Transverse colon (tissue), 4 donors: ENCODE results near the gene HNF1B. TPM values are rescaled to one million over a fixed set of nuclear protein-coding genes. Genes with fewer than 3 reads are reported as not detected.
A peak's percentile ranks its signal among the peaks of the same experiment; 100 is the strongest.

Source experiments
- DNase-seq: peaks from one replicate; pipeline ENCODE4 v3.0.0-alpha.2; 2019
- H3K27ac ChIP-seq, 4 donors: fragments of 200-600 bp; sonication (generic); 2 replicates each; pipeline ENCODE4 v1.5.1; 2016 to 2018; ENCODE audit warnings: inconsistent platforms in 4 of 4
- H3K27me3 ChIP-seq: fragments of 200-600 bp; sonication (generic); 2 replicates; pipeline ENCODE4 v1.5.1; 2017; ENCODE audit warnings: inconsistent platforms
- H3K36me3 ChIP-seq, 4 donors: fragments of 200-600 bp; sonication (generic); 2 replicates each; pipeline ENCODE4 v1.5.1; 2017 to 2019; ENCODE audit warnings: inconsistent platforms in 4 of 4
- H3K4me1 ChIP-seq, 4 donors: fragments of 200-600 bp; sonication (generic); 2 replicates each; pipeline ENCODE4 v1.5.1; 2017 to 2020; ENCODE audit warnings: inconsistent platforms in 4 of 4
- H3K4me3 ChIP-seq, 4 donors: fragments of 200-600 bp; sonication (generic); 1 replicate in 1 of 4; 2 replicates in 3 of 4; pipeline versions ENCODE4 v1.5.1 to v1.6.1; 2017 to 2019; ENCODE audit warnings: inconsistent platforms in 4 of 4
- H3K9me3 ChIP-seq, 2 donors: fragments of 200-600 bp; sonication (generic); 2 replicates each; pipeline ENCODE4 v1.5.1; 2017 to 2019; ENCODE audit warnings: inconsistent platforms in 2 of 2
- EP300 ChIP-seq: sonication (generic); formaldehyde crosslinking; IDR thresholded peaks from one replicate; pipeline ENCODE4 v1.6.1; 2017; ENCODE audit warnings: antibody characterized with exemption, low read depth
- POLR2A ChIP-seq: fragments of 450-650 bp; IDR thresholded peaks from one replicate; pipeline ENCODE4 v1.6.1; 2016; ENCODE audit warnings: antibody characterized with exemption, mild to moderate bottlenecking, moderate library complexity
- POLR2AphosphoS5 ChIP-seq, 3 donors: sonication (generic); formaldehyde crosslinking; IDR thresholded peaks; one replicate each; pipeline ENCODE4 v1.6.1; 2016; ENCODE audit warnings: antibody characterized with exemption in 3 of 3
- WGBS, 2 donors: methylation state at CpG; one replicate each; pipeline ENCODE4 v1.1.5; 2018; ENCODE audit warnings: low coverage in 1 of 2; 5-methylcytosine and 5-hydroxymethylcytosine counted together
- in situ Hi-C, 4 donors: fragments of 200-750 bp; cut with MboI; loops; one replicate each; pipeline versions ENCODE4 v1.15.0 to v1.15.1; 2017; ENCODE audit warnings: low sequenced_read_pairs in 3 of 4, low pct_ligation_motif_present in 1 of 4, low pct_unique_long_range_greater_than_20kb in 1 of 4
- intact Hi-C: fragments of 100-400 bp; cut with DNase I; formaldehyde crosslinking; loops from one replicate; pipeline ENCODE4 v1.15.1; 2023; ENCODE audit warnings: low total_unique reads
- total RNA-seq, 4 donors: library from RNA; depleted of rRNA; stranded (reverse); fragments of >200 nt; gene quantifications; one replicate each; pipeline ENCODE4 v1.1.0, GENCODE V29; 2016
- TF ChIP-seq, protein P1 (sequence below), 5 experiments: fragments of 200-600 bp in 3 of 5; fragments of 450-650 bp in 2 of 5; sonication (generic) in 3 of 5; IDR thresholded peaks; 1 replicate in 2 of 5; 2 replicates in 3 of 5; pipeline ENCODE4 v1.5.1; 2016 to 2017; ENCODE audit warnings: antibody characterized with exemption in 5 of 5, inconsistent platforms in 3 of 5, mild to moderate bottlenecking in 2 of 5, moderate library complexity in 1 of 5

HNF1B gene
- total RNA-seq, 4 donors from 2014 or later = 22.7 to 35.2 (median 24.9) TPM

DNA sequence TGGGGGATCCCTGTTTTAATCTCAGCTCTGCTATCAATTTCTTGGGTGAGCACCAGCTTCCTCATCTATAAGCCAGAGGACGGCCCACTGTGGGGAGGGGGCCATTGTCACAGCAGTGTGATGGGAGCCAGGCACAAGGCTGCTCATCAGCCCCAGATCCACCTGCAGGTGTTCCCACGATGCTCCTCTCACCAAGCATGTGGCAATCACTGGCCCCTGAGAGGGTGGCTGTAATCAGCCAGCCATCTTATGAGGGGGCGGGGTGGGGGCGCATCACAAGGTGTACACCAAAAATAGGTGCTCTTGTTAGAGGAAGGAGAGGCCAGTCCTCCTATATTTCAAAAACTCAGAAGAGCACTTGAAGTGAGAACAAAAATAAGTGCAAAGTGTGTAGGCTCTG lies 31.2 kb downstream of the HNF1B start:
- in situ Hi-C loops = no loop called here
- Histone ChIP-seq H3K27me3 (peaks cover 13% of the 10 kb centered on the region), H3K36me3 (no peaks in the 10 kb centered on the region), H3K4me1 (peaks cover 13 to 55% (median 38%) of the 10 kb centered on the region in 4 donors), H3K9me3 (no peaks in the 10 kb centered on the region), H3K27ac (peak overlapping the region in 1 of 4 donors; percentile 30), H3K4me3 (no peak overlapping the region)
- 33% methylated on average over 4 of the region's 4 CpGs; no CpG with 5 or more reads in 1 of the 2 donors for WGBS, 2 donors
- DNase-seq = no peak
- intact Hi-C loops = no loop called here
- TF ChIP-seq POLR2AphosphoS5 (IDR thresholded peaks at IDR 0.05) = no peak
- no peak for TF ChIP-seq EP300
- TF ChIP-seq, protein P1, sequence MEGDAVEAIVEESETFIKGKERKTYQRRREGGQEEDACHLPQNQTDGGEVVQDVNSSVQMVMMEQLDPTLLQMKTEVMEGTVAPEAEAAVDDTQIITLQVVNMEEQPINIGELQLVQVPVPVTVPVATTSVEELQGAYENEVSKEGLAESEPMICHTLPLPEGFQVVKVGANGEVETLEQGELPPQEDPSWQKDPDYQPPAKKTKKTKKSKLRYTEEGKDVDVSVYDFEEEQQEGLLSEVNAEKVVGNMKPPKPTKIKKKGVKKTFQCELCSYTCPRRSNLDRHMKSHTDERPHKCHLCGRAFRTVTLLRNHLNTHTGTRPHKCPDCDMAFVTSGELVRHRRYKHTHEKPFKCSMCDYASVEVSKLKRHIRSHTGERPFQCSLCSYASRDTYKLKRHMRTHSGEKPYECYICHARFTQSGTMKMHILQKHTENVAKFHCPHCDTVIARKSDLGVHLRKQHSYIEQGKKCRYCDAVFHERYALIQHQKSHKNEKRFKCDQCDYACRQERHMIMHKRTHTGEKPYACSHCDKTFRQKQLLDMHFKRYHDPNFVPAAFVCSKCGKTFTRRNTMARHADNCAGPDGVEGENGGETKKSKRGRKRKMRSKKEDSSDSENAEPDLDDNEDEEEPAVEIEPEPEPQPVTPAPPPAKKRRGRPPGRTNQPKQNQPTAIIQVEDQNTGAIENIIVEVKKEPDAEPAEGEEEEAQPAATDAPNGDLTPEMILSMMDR (IDR thresholded peaks at IDR 0.05) = no peak
- no peak for TF ChIP-seq POLR2A

DNA sequence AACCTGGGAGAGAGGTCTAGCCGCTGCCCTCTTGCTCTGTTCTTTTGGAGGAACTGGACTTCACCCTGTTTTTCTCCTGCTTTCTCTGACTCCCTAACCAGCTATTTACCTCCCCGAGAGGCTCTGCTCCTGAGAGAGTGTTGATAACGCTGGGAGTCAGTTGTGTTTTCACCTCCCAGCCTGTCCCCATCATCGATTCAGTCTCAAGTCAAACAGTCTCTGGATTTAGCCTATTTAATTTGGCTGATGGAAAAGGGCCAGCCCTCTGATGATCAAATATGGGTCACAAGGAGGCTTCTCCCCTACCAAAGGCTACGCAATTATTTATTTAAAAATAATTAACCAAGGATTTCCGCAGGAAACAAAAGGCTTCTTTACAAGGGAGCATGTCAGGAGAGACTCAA lies 31.8 kb downstream of the HNF1B start:
- peaks cover 10% of the 10 kb centered on the region for H3K27me3 ChIP-seq

DNA sequence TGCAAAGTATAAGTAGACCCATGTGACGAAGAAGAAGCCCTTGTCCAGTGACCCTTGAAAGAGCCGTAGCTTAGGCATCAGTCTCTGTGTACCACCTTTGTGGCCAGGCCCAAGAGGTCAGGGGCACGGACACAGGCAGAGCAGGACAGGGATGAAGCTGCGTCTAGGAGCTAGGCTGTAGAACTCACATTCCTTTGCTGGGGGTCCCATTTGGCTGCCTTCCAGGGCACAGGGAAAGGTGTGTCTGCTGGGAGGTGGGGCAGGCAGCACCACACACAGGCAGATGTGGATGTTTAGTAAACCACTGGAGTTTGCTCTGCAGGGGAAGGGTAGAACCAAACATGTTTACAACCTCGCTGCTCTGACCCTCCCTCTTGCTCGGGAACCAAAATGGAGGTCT lies 33.7 kb downstream of the HNF1B start:
- H3K4me3 ChIP-seq = no peak overlapping the region
- peaks cover 13 to 44% (median 26%) of the 10 kb centered on the region in 4 donors for H3K4me1 ChIP-seq
- H3K9me3 ChIP-seq = no peaks in the 10 kb centered on the region
- in situ Hi-C loops (no loop called here), intact Hi-C loops (no loop called here)
- WGBS, 2 donors = 81 to 82% methylated on average over 3 to 6 of the region's 6 CpGs
- peak overlapping the region; percentile 78 to 87 (median 86) for H3K27ac ChIP-seq
- TF ChIP-seq POLR2A = no peak
- TF ChIP-seq, protein P1 (IDR thresholded peaks at IDR 0.05) = no peak
- no peak for TF ChIP-seq POLR2AphosphoS5 (IDR thresholded peaks at IDR 0.05)
- TF ChIP-seq EP300 = no peak
- no peak for DNase-seq
- H3K36me3 ChIP-seq = no peaks in the 10 kb centered on the region
- peaks cover 6% of the 10 kb centered on the region for H3K27me3 ChIP-seq

More for the DNA sequence above, 31.8 kb downstream of the HNF1B start:
- no peaks in the 10 kb centered on the region for H3K9me3 ChIP-seq
- 33 to 51% methylated on average over 1 to 6 of the region's 6 CpGs for WGBS, 2 donors
- no peaks in the 10 kb centered on the region for H3K36me3 ChIP-seq
- no peak overlapping the region for H3K4me3 ChIP-seq
- intact Hi-C loops = no loop called here
- no peak for DNase-seq
- in situ Hi-C loops = no loop called here
- H3K4me1 ChIP-seq = peaks cover 13 to 54% (median 36%) of the 10 kb centered on the region in 4 donors
- TF ChIP-seq EP300 = no peak
- no peak for TF ChIP-seq POLR2A
- TF ChIP-seq POLR2AphosphoS5 (IDR thresholded peaks at IDR 0.05) = no peak
- TF ChIP-seq, protein P1 (IDR thresholded peaks at IDR 0.05) = no peak
- peak overlapping the region in 1 of 4 donors; percentile 30 for H3K27ac ChIP-seq

DNA sequence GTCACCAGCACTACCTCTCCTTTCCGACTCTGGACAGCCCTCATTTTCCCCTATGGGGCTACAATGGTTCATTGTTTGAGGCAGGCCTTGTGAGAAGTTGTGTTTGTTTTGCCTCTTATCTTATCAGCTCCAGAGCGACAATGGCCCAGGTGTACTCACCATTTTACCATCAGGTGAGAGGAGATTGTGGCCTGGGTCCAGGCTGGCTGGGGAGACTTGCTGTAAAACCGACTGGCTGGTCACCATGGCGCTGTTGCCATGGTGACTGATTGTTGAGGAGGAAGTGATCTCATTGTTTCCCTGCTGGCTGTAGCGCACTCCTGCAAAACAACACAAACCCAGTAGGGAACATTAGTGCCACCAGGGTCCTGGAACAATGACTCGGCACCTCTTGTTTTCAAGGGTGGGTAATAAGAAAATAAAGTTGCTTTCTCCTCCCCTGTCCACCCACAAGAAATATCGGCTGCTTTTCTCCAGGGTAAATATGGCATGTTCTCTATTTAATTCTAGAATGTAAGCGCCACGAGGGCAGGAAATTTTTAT lies 34.4 kb downstream of the HNF1B start:
- TF ChIP-seq POLR2AphosphoS5 (IDR thresholded peaks at IDR 0.05) = peak in 2 of 3 donors; percentile 62 to 73
- no peak for TF ChIP-seq POLR2A
- TF ChIP-seq EP300 = peak; percentile 50
- TF ChIP-seq, protein P1 (IDR thresholded peaks at IDR 0.05) = peak in 3 of 5 experiments; percentile 24 to 73 (median 73)
- no peaks in the 10 kb centered on the region for H3K9me3 ChIP-seq
- H3K27me3 ChIP-seq = peaks cover 6% of the 10 kb centered on the region
- in situ Hi-C loops = no loop called here
- 46 to 74% methylated on average over 3 to 8 of the region's 9 CpGs for WGBS, 2 donors
- H3K4me3 ChIP-seq = no peak overlapping the region
- H3K36me3 ChIP-seq = no peaks in the 10 kb centered on the region
- H3K4me1 ChIP-seq = peaks cover 13 to 41% (median 26%) of the 10 kb centered on the region in 4 donors
- intact Hi-C loops = no loop called here
- H3K27ac ChIP-seq = peak overlapping the region; percentile 86 to 87 (median 86)
- peak; percentile 94 for DNase-seq
